Activated naive CD8-positive, alpha-beta T cell treated with anti-CD3 and anti-CD28 coated beads, Interleukin-2, amount 10 ng/mL, durations not matched to agents 7 days and 5 days (primary cell): ENCODE measurements around the gene CDH13. TPM values are rescaled to one million over a fixed set of nuclear protein-coding genes. Genes with fewer than 3 reads are reported as not detected.

Experiments
- ATAC-seq: fragments of 150-1000 bp; cut with Tn5 transposase; one replicate; pipeline ENCODE4 v1.10.0; 2021; ENCODE audit warnings: low read depth, moderate library complexity
- POLR2A ChIA-PET: fragments of 350-600 bp; sonication (Branson Sonifier 250); formaldehyde crosslinking; loops from one replicate; lab custom pipeline; 2021; ENCODE audit warnings: antibody characterized with exemption; lab: Charles Lee
- DNase-seq: peaks from one replicate; pipeline ENCODE4 v3.0.0; 2021
- H3K27ac Mint-ChIP-seq: one replicate; pipeline ENCODE4 v1.8.0; 2022; ENCODE audit warnings: mild to moderate bottlenecking, mixed read lengths
- H3K27me3 Mint-ChIP-seq: one replicate; pipeline ENCODE4 v1.8.0; 2022; ENCODE audit warnings: mild to moderate bottlenecking, moderate library complexity, mixed read lengths
- H3K36me3 Mint-ChIP-seq: one replicate; pipeline ENCODE4 v1.8.0; 2021; ENCODE audit warnings: mild to moderate bottlenecking, mixed read lengths
- H3K4me1 Mint-ChIP-seq: one replicate; pipeline ENCODE4 v1.8.0; 2021; ENCODE audit warnings: mixed read lengths
- H3K4me3 Mint-ChIP-seq: one replicate; pipeline ENCODE4 v1.8.0; 2022; ENCODE audit warnings: mild to moderate bottlenecking, moderate library complexity, mixed read lengths
- H3K9me3 Mint-ChIP-seq: one replicate; pipeline ENCODE4 v1.8.0; 2021; ENCODE audit warnings: mixed read lengths
- total RNA-seq, 2 experiments: library from RNA; stranded (reverse); gene quantifications; one replicate each; pipeline ENCODE4 v1.2.3, GENCODE V29; 2021

CDH13 gene
- total RNA-seq, 2 experiments from 2014 or later = not detected

DNA sequence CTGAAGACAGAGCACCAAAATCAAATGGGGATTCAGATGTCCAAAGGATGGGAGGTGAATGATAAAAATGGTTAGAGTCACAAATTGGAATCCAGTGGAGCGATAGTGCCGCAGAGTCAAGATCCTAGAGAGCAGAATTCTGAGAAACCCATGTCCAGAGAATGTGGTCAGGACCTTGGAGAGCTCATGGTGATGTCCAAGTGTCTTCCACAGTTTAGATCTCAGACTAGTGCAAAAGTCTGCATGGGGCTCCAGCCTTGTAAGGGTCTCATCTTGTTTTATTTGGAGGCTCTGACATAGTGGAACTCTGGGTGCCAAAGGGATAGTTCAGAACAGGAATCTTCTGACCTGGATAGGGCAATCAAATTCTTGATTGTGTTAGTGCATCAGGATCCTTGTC is 935.1 kb downstream of the CDH13 start:
- Mint-ChIP-seq H3K4me1 (no peaks in the 10 kb centered on the region), H3K9me3 (no peaks in the 10 kb centered on the region), H3K27ac (no peak overlapping the region), H3K4me3 (no peak overlapping the region), H3K36me3 (no peaks in the 10 kb centered on the region), H3K27me3 (peaks cover 2% of the 10 kb centered on the region)
- ATAC-seq (no peak), DNase-seq (no peak)
- POLR2A ChIA-PET = no interaction called here

GRCh38 chr16:83568345-83568744 is 941.6 kb downstream of the CDH13 start:
- Mint-ChIP-seq H3K4me1 (no peaks in the 10 kb centered on the region), H3K4me3 (no peak overlapping the region), H3K27me3 (peaks cover 2% of the 10 kb centered on the region), H3K9me3 (no peaks in the 10 kb centered on the region), H3K27ac (no peak overlapping the region), H3K36me3 (no peaks in the 10 kb centered on the region)
- no peak for ATAC-seq
- POLR2A ChIA-PET = no interaction called here
- no peak for DNase-seq

DNA sequence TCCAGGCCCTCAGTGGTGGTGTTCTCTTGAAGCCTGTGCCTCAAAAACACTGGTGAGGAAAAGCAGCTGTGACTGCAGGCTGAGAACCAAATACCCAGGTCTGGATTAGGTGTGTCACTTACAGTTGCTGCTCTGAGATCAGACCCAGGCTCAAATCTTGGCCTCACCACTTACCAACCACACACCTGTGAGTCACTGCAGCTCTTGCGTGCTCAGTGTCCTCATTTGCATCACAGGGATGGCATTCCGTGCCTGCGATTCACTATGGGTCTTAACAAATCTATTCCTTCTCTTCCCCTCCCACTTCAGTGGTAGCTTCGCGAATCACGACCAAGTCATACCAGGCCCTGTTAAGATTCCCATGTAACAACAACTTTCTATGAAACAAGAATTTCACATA is 947.6 kb downstream of the CDH13 start:
- Mint-ChIP-seq H3K27me3 (no peaks in the 10 kb centered on the region), H3K36me3 (no peaks in the 10 kb centered on the region), H3K27ac (no peak overlapping the region), H3K9me3 (peaks cover 2% of the 10 kb centered on the region), H3K4me3 (no peak overlapping the region), H3K4me1 (no peaks in the 10 kb centered on the region)
- DNase-seq (no peak), ATAC-seq (no peak)
- POLR2A ChIA-PET = no interaction called here

GRCh38 chr16:83577078-83577745 is 950.4 kb downstream of the CDH13 start:
- peaks cover 2% of the 10 kb centered on the region for H3K9me3 Mint-ChIP-seq
- no peaks in the 10 kb centered on the region for H3K36me3 Mint-ChIP-seq
- H3K4me3 Mint-ChIP-seq = no peak overlapping the region
- ATAC-seq (no peak), DNase-seq (no peak)
- POLR2A ChIA-PET = no interaction called here
- no peaks in the 10 kb centered on the region for H3K4me1 Mint-ChIP-seq
- H3K27me3 Mint-ChIP-seq = peaks cover 2% of the 10 kb centered on the region
- H3K27ac Mint-ChIP-seq = no peak overlapping the region

- no peak for ATAC-seq
- DNase-seq = no peak
- peaks cover 2% of the 10 kb centered on the region for H3K9me3 Mint-ChIP-seq
- no peak overlapping the region for H3K4me3 Mint-ChIP-seq
- H3K27ac Mint-ChIP-seq = no peak overlapping the region
- H3K27me3 Mint-ChIP-seq = peaks cover 2% of the 10 kb centered on the region
- POLR2A ChIA-PET = no interaction called here
- H3K36me3 Mint-ChIP-seq = no peaks in the 10 kb centered on the region
- H3K4me1 Mint-ChIP-seq = no peaks in the 10 kb centered on the region
Measured at GRCh38 chr16:83578171-83578570, 951.4 kb downstream of the CDH13 start.

DNA sequence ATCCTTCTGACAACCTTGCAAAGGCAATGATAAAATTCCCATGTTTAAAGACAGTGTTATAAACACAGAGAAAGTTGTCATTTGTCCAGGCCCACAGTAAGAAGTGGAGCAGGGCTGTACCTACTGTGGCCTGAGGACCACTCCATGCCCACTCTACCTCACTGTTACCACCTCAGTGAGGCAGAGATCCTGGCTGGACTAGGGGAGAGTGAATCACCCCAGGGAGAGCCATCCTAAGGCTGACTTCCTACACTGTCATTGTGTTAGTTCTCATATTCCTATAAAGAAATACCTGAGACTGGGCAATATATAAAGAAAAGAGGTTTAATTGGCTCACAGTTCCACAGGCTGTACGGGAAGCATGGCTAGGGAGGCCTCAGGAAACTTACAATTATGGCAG is 952.3 kb downstream of the CDH13 start:
- Mint-ChIP-seq H3K36me3 (no peaks in the 10 kb centered on the region), H3K4me3 (no peak overlapping the region), H3K9me3 (peaks cover 2% of the 10 kb centered on the region), H3K4me1 (no peaks in the 10 kb centered on the region), H3K27ac (no peak overlapping the region), H3K27me3 (peaks cover 2% of the 10 kb centered on the region)
- POLR2A ChIA-PET = no interaction called here
- no peak for ATAC-seq
- DNase-seq = no peak

DNA sequence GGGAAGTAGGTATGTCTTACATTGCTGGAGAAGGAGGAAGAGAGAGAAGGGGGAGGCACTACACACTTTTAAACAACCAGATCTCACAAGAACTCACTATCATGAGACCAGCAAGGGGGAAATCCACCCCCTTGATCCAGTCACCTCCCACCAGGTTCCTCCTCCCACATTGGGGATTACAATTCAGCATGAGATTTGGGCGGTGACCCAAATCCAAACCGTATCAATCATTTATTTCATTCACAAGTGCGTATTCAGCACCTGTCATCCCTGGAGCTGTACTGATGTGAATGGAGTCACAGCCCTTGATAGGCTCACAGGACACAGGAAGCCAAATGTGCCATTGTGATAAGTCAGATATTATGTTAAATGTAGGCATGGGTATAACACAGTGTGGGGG is 952.7 kb downstream of the CDH13 start:
- ATAC-seq (no peak), DNase-seq (no peak)
- Mint-ChIP-seq H3K9me3 (peaks cover 2% of the 10 kb centered on the region), H3K27me3 (peaks cover 2% of the 10 kb centered on the region), H3K4me3 (no peak overlapping the region), H3K4me1 (no peaks in the 10 kb centered on the region), H3K36me3 (no peaks in the 10 kb centered on the region), H3K27ac (no peak overlapping the region)
- POLR2A ChIA-PET = no interaction called here

DNA sequence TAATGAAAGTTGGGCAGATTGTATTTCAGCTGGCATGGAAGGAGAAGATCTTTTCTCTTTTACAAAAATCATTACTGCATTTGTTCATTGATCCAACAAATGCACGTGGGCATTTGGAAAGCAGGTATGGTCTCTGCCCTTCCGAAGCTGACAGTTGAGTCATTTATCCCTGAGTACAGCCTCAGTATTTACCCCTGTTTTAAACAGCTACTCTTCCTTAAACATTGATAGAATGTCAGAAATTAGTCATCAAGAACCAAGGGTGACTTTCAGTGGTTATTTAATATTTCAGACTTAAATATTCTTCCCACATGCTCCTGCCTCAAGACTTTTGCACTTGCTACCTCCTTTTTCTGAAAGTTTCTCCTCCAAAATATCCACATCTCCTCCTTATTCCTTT is 954.3 kb downstream of the CDH13 start:
- Mint-ChIP-seq H3K27ac (no peak overlapping the region), H3K9me3 (no peaks in the 10 kb centered on the region), H3K4me3 (no peak overlapping the region), H3K27me3 (peaks cover 2% of the 10 kb centered on the region), H3K36me3 (no peaks in the 10 kb centered on the region), H3K4me1 (no peaks in the 10 kb centered on the region)
- DNase-seq (no peak), ATAC-seq (no peak)
- POLR2A ChIA-PET = no interaction called here

GRCh38 chr16:83581994-83582747 is 955.4 kb downstream of the CDH13 start:
- no peak for DNase-seq
- no peak overlapping the region for H3K4me3 Mint-ChIP-seq
- H3K4me1 Mint-ChIP-seq = no peaks in the 10 kb centered on the region
- no peak for ATAC-seq
- H3K9me3 Mint-ChIP-seq = no peaks in the 10 kb centered on the region
- POLR2A ChIA-PET = no interaction called here
- peaks cover 2% of the 10 kb centered on the region for H3K27me3 Mint-ChIP-seq
- no peaks in the 10 kb centered on the region for H3K36me3 Mint-ChIP-seq
- no peak overlapping the region for H3K27ac Mint-ChIP-seq

GRCh38 chr16:83586036-83586435 is 959.3 kb downstream of the CDH13 start:
- Mint-ChIP-seq H3K9me3 (peaks cover 5% of the 10 kb centered on the region), H3K36me3 (no peaks in the 10 kb centered on the region), H3K4me1 (no peaks in the 10 kb centered on the region), H3K27ac (no peak overlapping the region), H3K27me3 (peaks cover 5% of the 10 kb centered on the region), H3K4me3 (no peak overlapping the region)
- ATAC-seq = no peak
- POLR2A ChIA-PET = no interaction called here
- DNase-seq = no peak

DNA sequence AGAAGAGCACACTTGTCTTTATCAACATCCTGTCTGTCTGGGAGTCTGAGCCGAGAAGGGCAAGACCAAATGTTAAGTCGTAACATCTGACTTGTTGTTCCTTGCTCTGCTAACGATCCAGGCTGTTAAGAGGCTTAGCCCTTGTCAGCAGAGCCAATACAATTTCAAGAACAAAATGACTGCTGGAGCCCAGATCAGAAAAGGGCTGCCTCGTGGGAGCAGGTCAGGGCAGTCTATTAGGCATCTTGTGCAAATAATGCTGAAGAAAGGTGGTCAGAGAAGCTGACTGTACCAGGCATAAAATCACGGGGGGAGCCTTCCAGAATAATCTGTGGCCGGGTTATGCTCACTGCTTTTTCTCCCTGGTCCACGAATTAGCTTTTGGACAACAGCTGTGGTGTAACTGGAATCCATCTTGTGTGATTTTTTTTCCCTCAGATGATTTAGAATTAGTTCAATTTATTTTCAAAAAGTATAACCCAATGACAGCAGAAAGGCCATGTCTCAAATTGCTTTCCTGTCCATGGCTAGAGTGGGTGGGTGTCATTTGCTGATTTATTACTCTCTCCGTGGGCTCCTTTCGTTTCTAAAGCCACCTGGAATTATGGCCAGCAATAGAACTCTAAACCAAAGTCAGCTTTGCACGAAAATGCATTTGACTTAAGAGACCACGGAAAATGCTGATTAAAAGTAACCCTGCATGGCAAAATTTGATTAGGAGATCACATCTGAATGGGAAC is 959.9 kb downstream of the CDH13 start:
- no peaks in the 10 kb centered on the region for H3K4me1 Mint-ChIP-seq
- H3K36me3 Mint-ChIP-seq = no peaks in the 10 kb centered on the region
- POLR2A ChIA-PET = no interaction called here
- peaks cover 5% of the 10 kb centered on the region for H3K27me3 Mint-ChIP-seq
- no peak overlapping the region for H3K27ac Mint-ChIP-seq
- peaks cover 5% of the 10 kb centered on the region for H3K9me3 Mint-ChIP-seq
- DNase-seq (no peak), ATAC-seq (no peak)
- H3K4me3 Mint-ChIP-seq = no peak overlapping the region

GRCh38 chr16:83587201-83587600 is 960.4 kb downstream of the CDH13 start:
- no peaks in the 10 kb centered on the region for H3K36me3 Mint-ChIP-seq
- no peak overlapping the region for H3K4me3 Mint-ChIP-seq
- POLR2A ChIA-PET = no interaction called here
- ATAC-seq (no peak), DNase-seq (no peak)
- peaks cover 5% of the 10 kb centered on the region for H3K27me3 Mint-ChIP-seq
- H3K9me3 Mint-ChIP-seq = peaks cover 5% of the 10 kb centered on the region
- no peaks in the 10 kb centered on the region for H3K4me1 Mint-ChIP-seq
- no peak overlapping the region for H3K27ac Mint-ChIP-seq

DNA sequence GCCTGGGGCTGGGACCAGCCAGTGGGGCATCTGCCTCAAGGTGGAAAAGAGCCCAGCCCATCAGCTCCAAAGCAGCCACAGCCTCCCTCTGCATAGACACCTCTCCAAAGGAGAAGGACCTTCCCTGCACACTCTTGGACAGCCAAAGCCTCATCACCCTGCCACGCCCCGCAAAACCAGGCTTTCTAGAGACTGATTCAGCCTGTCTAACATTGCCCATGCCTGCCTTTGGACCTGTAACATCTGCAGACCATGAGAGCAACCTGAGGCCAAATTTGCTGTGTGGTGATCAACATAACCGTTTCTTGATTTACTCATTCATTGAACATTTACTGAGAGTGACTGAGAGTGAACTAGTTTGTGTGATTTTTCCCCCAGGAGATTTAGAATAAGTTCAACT is 961.3 kb downstream of the CDH13 start:
- Mint-ChIP-seq H3K4me3 (no peak overlapping the region), H3K9me3 (peaks cover 5% of the 10 kb centered on the region), H3K27me3 (peaks cover 5% of the 10 kb centered on the region), H3K36me3 (no peaks in the 10 kb centered on the region), H3K4me1 (no peaks in the 10 kb centered on the region), H3K27ac (no peak overlapping the region)
- POLR2A ChIA-PET = no interaction called here
- DNase-seq (no peak), ATAC-seq (no peak)

DNA sequence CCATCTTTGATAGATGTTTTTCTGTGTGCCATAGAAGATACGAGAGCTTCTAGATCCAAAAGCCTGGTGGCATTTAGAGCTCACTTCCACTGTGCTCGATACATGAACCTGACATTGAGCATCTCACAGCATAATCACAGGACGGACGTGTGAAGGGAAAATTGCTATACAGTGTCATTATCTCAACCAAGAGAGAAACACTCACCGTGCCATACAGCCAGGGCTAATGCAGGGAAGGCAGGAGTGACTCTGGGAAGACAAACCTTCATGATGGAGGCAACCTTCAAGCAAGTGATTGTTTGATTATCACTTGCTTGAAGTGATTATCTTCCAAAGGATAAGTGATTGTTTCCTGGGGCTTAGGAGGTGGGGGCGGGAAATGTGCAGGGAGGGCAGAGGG is 962.8 kb downstream of the CDH13 start:
- POLR2A ChIA-PET = no interaction called here
- H3K4me3 Mint-ChIP-seq = no peak overlapping the region
- no peak for ATAC-seq
- H3K27ac Mint-ChIP-seq = no peak overlapping the region
- DNase-seq = no peak
- H3K4me1 Mint-ChIP-seq = no peaks in the 10 kb centered on the region
- peaks cover 5% of the 10 kb centered on the region for H3K27me3 Mint-ChIP-seq
- no peaks in the 10 kb centered on the region for H3K36me3 Mint-ChIP-seq
- peaks cover 5% of the 10 kb centered on the region for H3K9me3 Mint-ChIP-seq
